Right lobe of liver (tissue), 4 donors: ENCODE results near the gene NADSYN1.

Experiments
- CTCF ChIP-seq, 4 donors: fragments of 200-600 bp in 3 of 4; fragments of 450-650 bp in 1 of 4; IDR thresholded peaks; one replicate each; pipeline versions ENCODE4 v1.5.1 to v1.8.0; 2016 to 2022; ENCODE audit warnings: antibody characterized with exemption in 4 of 4, mild to moderate bottlenecking in 2 of 4
- POLR2A ChIP-seq: fragments of 450-650 bp; IDR thresholded peaks from one replicate; pipeline ENCODE4 v1.6.1; 2017; ENCODE audit warnings: antibody characterized with exemption, mild to moderate bottlenecking
- donor health status: DM: no; HTN: no; CAD: no.
- donor health status: DM: no; HTN: no; CAD: no.
- donor health status: DM: no; HTN: yes; CAD: no.

- TF ChIP-seq POLR2A (no peak), CTCF (IDR thresholded peaks at IDR 0.05) (no peak)
These were observed 66.5 kb downstream of the NADSYN1 start for GRCh38 chr11:71519546-71519945.
